Tibial nerve (tissue), 4 donors: Measurements from ENCODE around the gene RASD2. TPM values are rescaled to one million over a fixed set of nuclear protein-coding genes. Genes with fewer than 3 reads are reported as not detected.

Experiments used
- DNase-seq, 2 donors: peaks; one replicate each; pipeline ENCODE4 v3.0.0-alpha.2; 2019; ENCODE audit warnings: low spot score in 2 of 2
- H3K27ac ChIP-seq, 4 donors: fragments of 200-600 bp; sonication (generic) in 3 of 4; one replicate each; pipeline ENCODE4 v1.5.1; 2017 to 2019; ENCODE audit warnings: mild to moderate bottlenecking in 1 of 4
- H3K27me3 ChIP-seq, 2 donors: fragments of 200-600 bp; sonication (generic) in 1 of 2; one replicate each; pipeline versions ENCODE4 v1.5.1 to v1.6.0; 2017 to 2019
- H3K36me3 ChIP-seq, 3 donors: fragments of 200-600 bp; sonication (generic); one replicate each; pipeline ENCODE4 v1.5.1; 2018 to 2019
- H3K4me1 ChIP-seq, 4 donors: fragments of 200-600 bp; sonication (generic) in 3 of 4; one replicate each; pipeline ENCODE4 v1.5.1; 2017 to 2019
- H3K4me3 ChIP-seq, 4 donors: fragments of 200-600 bp; sonication (generic) in 3 of 4; one replicate each; pipeline ENCODE4 v1.5.1; 2017 to 2019; ENCODE audit warnings: mild to moderate bottlenecking in 1 of 4, moderate library complexity in 1 of 4
- H3K9me3 ChIP-seq, 4 donors: fragments of 200-600 bp; sonication (generic) in 3 of 4; one replicate each; pipeline ENCODE4 v1.5.1; 2017 to 2019
- CTCF ChIP-seq, 5 experiments: fragments of 200-600 bp in 3 of 5; fragments of 450-650 bp in 2 of 5; sonication (generic) in 3 of 5; IDR thresholded peaks; one replicate each; pipeline ENCODE4 v1.5.1; 2016 to 2019; ENCODE audit warnings: antibody characterized with exemption in 5 of 5, mild to moderate bottlenecking in 3 of 5, moderate library complexity in 2 of 5
- EP300 ChIP-seq, 2 donors: sonication (generic); formaldehyde crosslinking; IDR thresholded peaks; one replicate each; pipeline ENCODE4 v1.6.1; 2017; ENCODE audit warnings: antibody characterized with exemption in 2 of 2, mild to moderate bottlenecking in 1 of 2
- POLR2A ChIP-seq, 2 donors: fragments of 450-650 bp; IDR thresholded peaks; one replicate each; pipeline ENCODE4 v1.6.1; 2017; ENCODE audit warnings: antibody characterized with exemption in 2 of 2, mild to moderate bottlenecking in 2 of 2, moderate library complexity in 2 of 2
- WGBS, 2 donors: methylation state at CpG; one replicate each; pipeline ENCODE4 v1.1.5; 2018; 5-methylcytosine and 5-hydroxymethylcytosine counted together
- total RNA-seq, 4 donors: library from RNA; depleted of rRNA; stranded (reverse); fragments of >200 nt; gene quantifications; one replicate each; pipeline ENCODE4 v1.1.0, GENCODE V29; 2016

Gene RASD2
- total RNA-seq, 4 donors from 2014 or later, result 0.20 to 1.5 (median 0.40) TPM

DNA sequence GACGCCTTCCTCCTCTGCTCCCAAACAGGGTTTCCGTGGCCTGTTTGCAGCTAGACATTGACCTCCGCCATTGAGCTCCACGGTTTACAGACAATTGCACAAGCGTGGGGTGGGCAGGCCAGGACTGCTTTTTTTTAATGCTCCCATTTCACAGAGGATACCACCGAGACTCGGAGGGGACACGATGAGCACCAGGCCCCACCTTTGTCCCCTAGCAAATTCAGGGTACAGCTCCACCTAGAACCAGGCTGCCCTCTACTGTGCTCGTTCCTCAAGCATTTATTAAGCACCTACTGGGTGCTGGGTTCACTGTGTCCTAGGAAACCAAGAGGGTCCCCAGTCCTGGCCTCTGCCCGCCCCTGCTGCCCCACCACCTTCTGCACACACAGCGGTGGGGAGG, 12.2 kb downstream of the RASD2 start:
- TF ChIP-seq CTCF (IDR thresholded peaks at IDR 0.05), result no peak
- TF ChIP-seq POLR2A (IDR thresholded peaks at IDR 0.05), result no peak
- no peak for TF ChIP-seq EP300 (IDR thresholded peaks at IDR 0.05)
- Histone ChIP-seq H3K4me1 (peaks cover 0 to 13% (median 4%) of the 10 kb centered on the region in 4 donors), H3K27ac (no peak overlapping the region), H3K36me3 (no peaks in the 10 kb centered on the region), H3K27me3 (peaks cover 0 to 8% of the 10 kb centered on the region in 2 donors), H3K4me3 (no peak overlapping the region), H3K9me3 (no peaks in the 10 kb centered on the region)
- DNase-seq, result no peak
- 85 to 88% methylated on average over 10 to 11 of the region's 11 CpGs for WGBS, 2 donors

DNA sequence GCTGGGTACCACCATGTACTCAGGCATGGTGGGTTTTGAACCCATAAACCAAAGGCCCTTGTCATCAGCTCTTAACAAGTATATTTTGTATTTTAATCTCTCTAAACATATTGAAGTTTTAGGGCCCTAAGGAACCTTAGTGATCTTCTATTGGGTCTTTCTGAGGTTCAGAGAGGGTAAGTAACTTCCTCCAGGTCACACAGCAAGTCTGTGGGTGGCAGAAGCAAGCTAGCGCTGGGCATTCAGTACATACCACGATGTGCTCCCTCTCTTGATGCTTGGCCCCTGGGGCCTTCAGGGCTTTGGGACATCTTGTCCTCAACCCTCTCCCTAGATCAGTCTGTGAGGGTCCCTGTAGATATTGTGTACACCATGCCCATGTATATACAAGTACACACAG, 12.7 kb downstream of the RASD2 start:
- Histone ChIP-seq H3K27ac (no peak overlapping the region), H3K27me3 (peaks cover 0 to 3% of the 10 kb centered on the region in 2 donors), H3K4me1 (peaks cover 0 to 13% (median 4%) of the 10 kb centered on the region in 4 donors), H3K9me3 (no peaks in the 10 kb centered on the region), H3K36me3 (no peaks in the 10 kb centered on the region), H3K4me3 (no peak overlapping the region)
- WGBS, 2 donors, result 86 to 90% methylated on average over 2 of the region's 2 CpGs
- TF ChIP-seq POLR2A (IDR thresholded peaks at IDR 0.05) (no peak), CTCF (IDR thresholded peaks at IDR 0.05) (no peak), EP300 (IDR thresholded peaks at IDR 0.05) (no peak)
- no peak for DNase-seq

DNA sequence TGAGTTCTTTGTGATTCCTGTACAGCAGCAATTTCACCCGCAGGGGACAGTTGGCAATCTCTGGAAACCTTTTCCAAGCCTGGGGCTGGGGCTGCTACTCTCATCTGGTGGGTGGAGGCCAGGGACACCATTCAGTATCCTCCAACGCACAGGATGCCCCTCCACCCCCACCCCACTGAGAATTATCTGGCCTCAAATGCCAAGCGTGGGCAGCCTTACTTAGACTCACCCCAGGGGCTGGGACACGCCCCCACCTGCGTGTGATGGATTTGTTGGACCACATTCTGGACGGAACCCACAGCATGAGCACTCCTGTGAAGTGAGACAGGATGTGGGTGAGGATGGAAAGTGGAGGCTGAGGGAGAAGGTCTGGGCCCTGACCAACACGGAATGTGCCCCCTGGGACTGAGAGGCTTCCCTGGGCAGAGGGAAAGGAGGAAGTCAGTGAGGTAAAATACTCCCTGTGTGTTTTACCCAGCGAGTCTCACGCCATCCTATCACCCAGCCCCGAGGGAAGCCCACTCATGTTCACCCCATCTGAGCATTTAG, 13.7 kb downstream of the RASD2 start:
- no peak overlapping the region for H3K27ac ChIP-seq
- TF ChIP-seq POLR2A (IDR thresholded peaks at IDR 0.05) (no peak), EP300 (IDR thresholded peaks at IDR 0.05) (no peak), CTCF (IDR thresholded peaks at IDR 0.05) (no peak)
- no peaks in the 10 kb centered on the region for H3K36me3 ChIP-seq
- no peaks in the 10 kb centered on the region for H3K27me3 ChIP-seq
- 51 to 56% methylated on average over 10 of the region's 10 CpGs for WGBS, 2 donors
- H3K4me1 ChIP-seq, result peaks cover 0 to 8% (median 1%) of the 10 kb centered on the region in 4 donors
- no peak overlapping the region for H3K4me3 ChIP-seq
- peaks cover 0 to 5% (median 0%) of the 10 kb centered on the region in 4 donors for H3K9me3 ChIP-seq
- no peak for DNase-seq

DNA sequence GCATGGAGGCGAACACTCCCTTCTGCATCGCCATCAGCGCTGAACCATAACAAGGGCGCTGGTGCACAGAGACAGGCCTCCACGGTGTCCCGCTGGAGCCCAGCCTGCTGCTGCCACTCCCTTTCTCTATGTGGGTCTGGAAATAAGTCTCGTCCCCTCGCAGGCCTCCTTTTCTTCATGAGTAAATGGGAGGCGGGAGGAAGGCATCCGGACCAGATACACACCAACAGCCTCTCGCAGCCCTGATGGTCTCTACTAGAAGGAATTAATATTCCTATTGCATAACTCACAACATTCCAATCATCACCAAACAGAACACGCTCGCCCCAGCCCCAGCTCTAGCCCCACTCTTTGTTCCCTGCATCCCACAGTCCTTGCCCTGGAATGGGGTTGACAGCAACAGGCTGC, 14.9 kb downstream of the RASD2 start:
- Histone ChIP-seq H3K4me3 (no peak overlapping the region), H3K27me3 (no peaks in the 10 kb centered on the region), H3K27ac (no peak overlapping the region), H3K4me1 (peaks cover 0 to 6% (median 0%) of the 10 kb centered on the region in 4 donors), H3K9me3 (peaks cover 0 to 5% (median 0%) of the 10 kb centered on the region in 4 donors), H3K36me3 (no peaks in the 10 kb centered on the region)
- 42 to 59% methylated on average over 13 of the region's 13 CpGs for WGBS, 2 donors
- TF ChIP-seq EP300 (IDR thresholded peaks at IDR 0.05), result no peak
- no peak for TF ChIP-seq CTCF (IDR thresholded peaks at IDR 0.05)
- TF ChIP-seq POLR2A (IDR thresholded peaks at IDR 0.05), result no peak
- no peak for DNase-seq

DNA sequence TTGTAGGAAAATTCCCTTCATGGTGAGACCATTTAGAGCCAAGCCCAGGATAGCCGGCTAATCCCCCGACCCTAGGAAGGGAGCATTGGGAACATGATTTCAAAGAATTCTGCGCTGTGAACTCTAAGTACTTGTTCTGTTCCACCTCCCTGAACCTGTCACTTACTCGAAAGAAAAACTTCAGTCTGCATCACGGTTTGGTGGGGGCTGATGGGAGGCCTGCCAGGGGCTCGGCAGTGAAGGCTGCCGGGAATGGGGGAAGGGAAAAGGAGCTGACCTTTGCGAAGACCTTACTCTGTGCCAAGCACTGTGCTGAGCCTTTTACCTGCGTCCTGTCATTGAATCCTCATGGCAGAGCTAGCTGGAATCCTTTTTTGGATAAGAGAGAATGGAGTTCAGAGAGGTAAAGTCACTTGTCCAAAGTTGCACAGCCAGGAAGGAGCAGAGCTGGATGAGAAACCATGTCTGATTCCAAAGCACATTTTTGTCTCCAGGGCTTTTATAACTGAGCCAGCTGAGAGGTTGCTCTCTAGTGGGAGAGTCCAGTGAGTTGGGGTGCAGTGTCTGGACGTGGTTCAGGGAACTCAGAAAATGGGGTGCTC, 15.4 kb downstream of the RASD2 start:
- Histone ChIP-seq H3K27ac (no peak overlapping the region), H3K27me3 (no peaks in the 10 kb centered on the region), H3K4me3 (no peak overlapping the region), H3K4me1 (peaks cover 0 to 6% (median 0%) of the 10 kb centered on the region in 4 donors), H3K9me3 (peaks cover 0 to 5% (median 0%) of the 10 kb centered on the region in 4 donors), H3K36me3 (no peaks in the 10 kb centered on the region)
- 48 to 62% methylated on average over 10 of the region's 10 CpGs for WGBS, 2 donors
- no peak for TF ChIP-seq EP300 (IDR thresholded peaks at IDR 0.05)
- TF ChIP-seq POLR2A (IDR thresholded peaks at IDR 0.05), result no peak
- no peak for TF ChIP-seq CTCF (IDR thresholded peaks at IDR 0.05)
- DNase-seq, result no peak
